SK-N-MC (cell line): ENCODE results near the gene PAX9.
A peak's percentile ranks its signal among the peaks of the same experiment; 100 is the strongest.

Source experiments
- DNase-seq: peaks from one replicate; pipeline ENCODE4 v3.0.0-alpha.2; 2011; ENCODE audit warnings: low read depth, low spot score
- H3K27ac ChIP-seq: fragments of 200-600 bp; sonication (generic); 2 replicates; pipeline ENCODE4 v1.5.1; 2016; ENCODE audit warnings: mixed run types
- H3K36me3 ChIP-seq: fragments of 200-600 bp; sonication (generic); 2 replicates; pipeline ENCODE4 v1.6.1; 2017; ENCODE audit warnings: antibody characterized with exemption, low read length, mixed read lengths; ENCODE audit not compliant: insufficient read depth
- H3K4me3 ChIP-seq: fragments of 200-600 bp; sonication (generic); 2 replicates; pipeline ENCODE4 v1.5.1; 2016
- H3K9ac ChIP-seq: fragments of 200-600 bp; sonication (generic); 2 replicates; pipeline ENCODE4 v1.8.0; 2017; ENCODE audit warnings: mixed run types, mixed read lengths; ENCODE audit not compliant: insufficient read length
- H3K9me3 ChIP-seq: fragments of 200-600 bp; sonication (generic); 2 replicates; pipeline ENCODE4 v1.6.1; 2017; ENCODE audit warnings: low read depth, mild to moderate bottlenecking, antibody characterized with exemption, low read length, moderate library complexity, mixed read lengths
- EZH2 ChIP-seq: fragments of 200-600 bp; sonication (generic); IDR thresholded peaks from one replicate; pipeline ENCODE4 v1.6.1; 2017; ENCODE audit warnings: antibody characterized with exemption
- FOXP2 ChIP-seq: optimal IDR thresholded peaks from 2 replicates; pipeline ENCODE3; 2011; ENCODE audit warnings: mild to moderate bottlenecking, moderate library complexity; ENCODE audit not compliant: insufficient read depth; ENCODE audit errors: extremely low read length, control extremely low read depth
- POLR2AphosphoS5 ChIP-seq: IDR thresholded peaks from 2 replicates; pipeline ENCODE4 v1.6.1; 2012; ENCODE audit warnings: mild to moderate bottlenecking, low read depth, low read length, borderline replicate concordance

PAX9 gene

DNA sequence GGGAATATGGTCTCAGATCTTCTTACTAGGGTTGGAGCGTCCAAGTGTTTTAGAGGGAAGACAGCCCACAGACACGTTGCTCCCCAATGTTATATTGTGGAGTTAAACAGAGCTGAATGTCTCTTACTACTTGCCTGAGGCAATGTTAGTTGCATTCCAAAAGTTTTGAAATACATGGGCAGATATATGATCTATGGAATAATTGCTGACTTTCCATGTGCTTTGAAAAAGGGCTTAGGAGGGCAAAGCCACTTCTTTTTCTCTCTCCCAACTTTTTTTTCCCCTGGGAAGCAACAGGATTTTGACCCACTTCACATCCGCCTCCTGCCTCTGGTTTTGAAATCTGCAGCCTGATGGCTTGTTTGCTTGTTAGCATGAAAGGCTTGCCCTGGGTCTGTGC, 33.7 kb upstream of the PAX9 start:
- no peaks in the 10 kb centered on the region for H3K9me3 ChIP-seq
- peak overlapping the region; percentile 41 for H3K4me3 ChIP-seq
- no peaks in the 10 kb centered on the region for H3K36me3 ChIP-seq
- peak; percentile 51 for DNase-seq
- H3K27ac ChIP-seq: peak overlapping the region; percentile 51
- TF ChIP-seq POLR2AphosphoS5: no peak
- no peak for TF ChIP-seq FOXP2
- no peak for TF ChIP-seq EZH2
- no peak overlapping the region for H3K9ac ChIP-seq

DNA sequence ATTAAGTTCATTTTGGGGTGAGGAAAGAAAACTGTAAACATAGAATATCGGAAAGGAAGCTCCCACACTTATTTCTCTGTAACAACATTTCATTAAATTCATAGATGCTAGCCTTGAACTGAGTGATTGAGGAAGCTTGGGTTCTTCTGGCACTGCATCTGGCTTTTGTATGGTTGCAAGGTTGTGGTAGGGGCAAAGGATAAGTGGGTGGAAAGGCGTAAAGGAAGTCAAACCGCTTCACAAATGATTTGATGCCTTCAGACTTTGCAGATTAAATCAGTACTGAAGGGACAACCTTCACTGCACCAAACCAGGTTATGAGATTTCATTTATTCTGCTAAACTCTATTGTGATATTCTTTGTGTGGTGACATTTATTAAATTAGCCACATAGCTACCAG, 28.1 kb upstream of the PAX9 start:
- DNase-seq: no peak
- Histone ChIP-seq H3K9ac (no peak overlapping the region), H3K9me3 (no peaks in the 10 kb centered on the region), H3K27ac (no peak overlapping the region), H3K4me3 (no peak overlapping the region), H3K36me3 (no peaks in the 10 kb centered on the region)
- no peak for TF ChIP-seq POLR2AphosphoS5
- no peak for TF ChIP-seq FOXP2
- TF ChIP-seq EZH2: no peak

DNA sequence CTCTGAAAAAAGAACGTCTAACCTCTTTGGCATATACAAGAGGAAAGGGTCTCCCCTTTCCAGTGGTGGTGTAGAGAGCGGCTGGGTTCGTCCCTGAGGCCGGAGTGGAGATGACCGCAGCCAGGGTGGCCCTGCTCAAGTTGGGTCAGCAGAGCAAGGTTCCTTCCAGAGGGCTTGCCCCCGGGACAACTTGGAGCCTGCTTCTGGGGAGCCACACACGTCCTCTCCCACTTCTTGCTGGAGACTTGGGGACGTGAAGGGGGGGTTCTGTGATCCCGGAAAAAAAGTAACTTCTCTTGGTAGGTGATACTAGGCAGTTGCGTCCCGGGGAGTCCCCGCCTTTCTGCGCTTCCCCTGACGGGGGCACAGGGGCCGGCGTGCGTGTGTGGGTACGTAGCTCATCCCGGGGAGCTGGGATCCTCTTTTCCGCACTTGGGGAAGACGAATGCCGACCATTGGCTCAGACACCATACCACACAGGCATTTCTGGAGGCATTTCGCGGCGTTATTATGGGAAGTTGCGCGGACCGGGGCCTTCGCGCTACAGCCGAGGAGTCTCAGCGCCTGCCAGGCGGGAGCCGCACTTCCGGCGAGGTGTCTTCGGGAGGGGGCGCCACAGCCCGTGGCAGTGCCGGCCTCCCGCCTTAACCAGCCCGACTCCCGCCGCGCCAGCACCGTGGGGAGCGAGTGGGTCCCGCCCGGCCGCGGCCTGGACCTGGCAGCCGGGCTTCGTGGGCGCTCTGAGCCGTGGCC, 14.8 kb upstream of the PAX9 start:
- H3K9me3 ChIP-seq: no peaks in the 10 kb centered on the region
- H3K9ac ChIP-seq: no peak overlapping the region
- no peak overlapping the region for H3K4me3 ChIP-seq
- H3K27ac ChIP-seq: no peak overlapping the region
- TF ChIP-seq EZH2 (no peak), POLR2AphosphoS5 (no peak)
- no peak for DNase-seq
- no peaks in the 10 kb centered on the region for H3K36me3 ChIP-seq

DNA sequence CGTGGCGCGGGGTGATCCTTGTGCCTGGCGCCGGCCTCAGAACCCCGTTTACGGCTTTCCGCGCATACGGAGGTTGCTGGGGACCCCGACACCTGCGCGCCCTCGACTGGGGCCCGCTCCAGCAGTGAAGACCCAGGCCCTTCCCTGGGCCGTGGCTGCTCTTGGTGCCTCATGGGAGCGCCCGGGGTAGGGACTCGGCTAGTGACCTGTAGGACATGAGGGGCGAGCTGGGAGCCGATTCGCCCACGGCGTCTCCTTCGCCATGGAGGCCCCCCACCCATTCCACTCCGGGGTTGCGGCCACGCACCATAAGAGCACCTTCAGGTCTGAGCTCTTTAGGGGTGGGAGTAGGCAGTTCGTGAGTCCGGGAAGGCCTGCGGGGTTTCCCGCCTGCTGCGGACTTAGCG, 14.2 kb upstream of the PAX9 start:
- TF ChIP-seq EZH2 (no peak), FOXP2 (no peak), POLR2AphosphoS5 (no peak)
- H3K4me3 ChIP-seq: peak overlapping the region; percentile 45; the same call in 1 of the 2 replicates
- H3K27ac ChIP-seq: no peak overlapping the region
- H3K9ac ChIP-seq: no peak overlapping the region
- DNase-seq: no peak
- no peaks in the 10 kb centered on the region for H3K9me3 ChIP-seq
- no peaks in the 10 kb centered on the region for H3K36me3 ChIP-seq

DNA sequence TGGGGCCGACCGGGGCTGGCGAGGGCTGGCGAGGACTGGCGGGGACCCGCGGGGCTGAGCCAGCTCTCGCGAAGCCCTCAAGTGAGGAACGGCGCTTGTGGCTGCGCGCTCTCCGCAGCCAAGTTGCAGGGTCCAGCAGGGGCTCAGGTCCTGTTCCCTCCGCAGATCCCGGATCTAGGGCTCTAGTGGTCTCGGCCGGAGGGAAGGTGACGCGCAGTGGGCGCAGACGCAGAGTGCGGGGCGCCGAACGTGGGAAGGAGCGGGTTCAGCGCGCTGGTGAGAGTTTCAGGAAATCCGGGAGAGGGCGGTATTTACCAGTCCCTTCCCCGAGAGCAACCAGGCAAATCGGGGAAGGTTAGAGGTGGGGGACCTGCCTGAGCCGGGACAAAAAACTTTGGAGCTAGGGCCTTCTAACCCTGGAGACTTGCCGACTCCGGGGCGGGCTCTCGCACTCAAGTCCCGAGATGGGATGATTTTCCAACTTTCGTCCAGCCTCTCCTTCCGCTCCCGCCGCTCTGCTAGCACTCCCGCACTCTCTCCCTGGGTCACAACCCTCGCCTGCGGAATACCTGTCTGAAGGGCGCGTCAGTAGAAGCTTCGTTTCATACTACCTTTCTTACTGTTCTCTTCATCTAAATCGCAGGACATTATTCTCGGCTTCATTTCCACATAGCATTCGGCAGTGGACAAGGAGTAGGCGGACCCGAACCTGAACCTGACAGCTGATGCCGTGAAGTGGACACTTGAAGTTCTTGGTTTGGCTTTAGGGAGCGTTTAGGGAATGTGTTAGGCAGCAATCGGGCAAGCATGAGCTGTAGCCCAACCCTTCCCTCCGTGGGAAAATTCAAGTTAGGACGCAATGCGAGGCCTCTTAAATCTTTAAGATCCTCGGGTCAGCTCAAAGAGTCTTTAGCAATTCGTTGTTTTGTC, 13.6 kb upstream of the PAX9 start:
- Histone ChIP-seq H3K9ac (no peak overlapping the region), H3K27ac (no peak overlapping the region), H3K9me3 (no peaks in the 10 kb centered on the region), H3K4me3 (peak overlapping the region; percentile 45; the same call in 1 of the 2 replicates), H3K36me3 (no peaks in the 10 kb centered on the region)
- DNase-seq: no peak
- TF ChIP-seq FOXP2 (no peak), POLR2AphosphoS5 (no peak), EZH2 (no peak)

DNA sequence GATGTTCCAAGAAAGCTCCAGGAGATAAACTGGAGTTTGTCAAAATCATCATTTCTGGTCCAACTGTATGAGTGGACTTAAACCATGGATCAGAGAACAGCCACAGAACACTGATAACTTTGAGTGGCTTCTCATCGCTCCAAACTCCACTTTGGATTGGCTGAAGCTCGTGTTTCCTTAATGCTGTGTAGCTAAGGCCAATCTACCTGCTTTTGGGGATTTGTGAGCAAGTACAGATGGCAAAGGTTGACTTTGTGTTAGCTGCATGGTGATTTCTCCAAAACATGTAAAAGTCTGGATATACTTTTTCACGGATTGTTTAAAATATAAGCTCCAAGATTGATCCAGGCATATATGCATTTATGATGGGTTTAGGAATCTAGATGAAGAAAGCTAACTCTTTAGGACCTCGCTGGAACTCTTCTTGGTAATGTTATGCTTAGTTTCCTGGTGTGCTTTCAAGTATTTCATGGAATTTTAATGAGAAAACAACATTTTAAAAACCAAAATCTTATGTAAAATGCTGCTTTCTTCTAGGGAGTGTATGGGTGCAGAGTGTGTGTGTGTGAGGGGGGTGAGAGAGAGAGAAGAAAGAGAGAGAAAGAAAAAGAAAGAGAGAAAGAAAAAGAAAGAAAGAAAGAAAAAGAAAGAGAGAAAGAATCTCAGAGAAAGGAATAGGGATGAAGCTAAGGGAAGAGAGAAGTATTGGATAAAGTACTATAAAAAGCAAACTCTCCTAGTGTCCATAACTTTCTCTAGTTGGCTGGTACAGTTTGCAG, 11.6 kb upstream of the PAX9 start:
- H3K4me3 ChIP-seq: no peak overlapping the region
- 0 out of 2 replicates have a peak overlapping the region, but pooled peaks have one; percentile 7 for H3K27ac ChIP-seq
- H3K9ac ChIP-seq: no peak overlapping the region
- no peak for TF ChIP-seq POLR2AphosphoS5
- no peak for TF ChIP-seq EZH2
- no peak for TF ChIP-seq FOXP2
- H3K9me3 ChIP-seq: no peaks in the 10 kb centered on the region
- no peaks in the 10 kb centered on the region for H3K36me3 ChIP-seq
- no peak for DNase-seq

DNA sequence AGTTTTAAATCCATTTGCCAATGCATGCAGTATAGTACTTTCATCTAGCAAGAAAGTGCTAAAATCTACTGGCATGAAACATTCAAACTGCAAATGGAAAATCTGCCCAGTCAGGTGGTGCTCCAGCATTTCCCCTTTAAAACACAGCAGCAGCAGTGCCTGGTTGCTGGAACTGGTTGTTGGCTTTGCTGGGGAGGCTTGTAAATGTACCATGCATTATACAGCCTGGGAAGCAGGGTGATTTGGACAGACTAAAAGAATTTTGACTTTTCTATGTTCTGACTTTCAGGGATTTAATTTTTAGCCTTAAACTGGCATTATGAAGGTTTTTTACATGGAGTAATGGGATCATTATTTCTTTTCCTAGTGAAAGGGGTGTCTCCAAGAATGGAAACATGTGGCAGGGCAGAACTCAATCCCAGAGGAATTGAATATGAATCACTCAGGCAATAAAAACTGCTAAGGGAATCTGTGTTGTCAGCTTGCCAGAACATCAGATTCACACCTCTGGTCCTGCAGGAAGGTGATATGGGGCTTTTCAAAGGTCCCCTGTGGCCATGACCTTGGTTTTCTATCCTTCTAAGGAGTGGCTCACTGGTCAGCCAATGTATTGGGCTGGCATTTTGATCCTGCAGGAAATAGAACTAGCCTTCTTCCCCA, 9.0 kb upstream of the PAX9 start:
- no peaks in the 10 kb centered on the region for H3K9me3 ChIP-seq
- H3K27ac ChIP-seq: 0 out of 2 replicates have a peak overlapping the region, but pooled peaks have one; percentile 19
- H3K4me3 ChIP-seq: no peak overlapping the region
- H3K9ac ChIP-seq: no peak overlapping the region
- H3K36me3 ChIP-seq: no peaks in the 10 kb centered on the region
- TF ChIP-seq FOXP2: no peak
- TF ChIP-seq EZH2: no peak
- no peak for TF ChIP-seq POLR2AphosphoS5
- DNase-seq: no peak
